Body of pancreas (tissue), 4 donors: ENCODE results near the gene LRRC31. TPM values are rescaled to one million over a fixed set of nuclear protein-coding genes. Genes with fewer than 3 reads are reported as not detected.

ENCODE experiments used
- ATAC-seq: fragments of 150-250 bp; one replicate; pipeline ENCODE4 v1.9.1; 2016
- DNase-seq, 4 donors: peaks; one replicate each; pipeline ENCODE4 v3.0.0-alpha.2; 2019
- H3K27ac ChIP-seq, 4 donors: fragments of 200-600 bp; sonication (generic); 1 replicate in 3 of 4; 2 replicates in 1 of 4; pipeline versions ENCODE4 v1.5.1 to v1.6.1; 2016 to 2019; ENCODE audit warnings: mild to moderate bottlenecking in 1 of 4, mixed read lengths in 1 of 4, moderate library complexity in 1 of 4
- H3K27me3 ChIP-seq, 2 donors: fragments of 200-600 bp; sonication (generic); one replicate each; pipeline ENCODE4 v1.6.0; 2016; ENCODE audit warnings: mild to moderate bottlenecking in 1 of 2
- H3K36me3 ChIP-seq, 2 donors: fragments of 200-600 bp; sonication (generic); replicated peaks in 1 of 2; 2 replicates each; pipeline ENCODE4 v1.5.1; 2016; ENCODE audit warnings: low read depth in 2 of 2; ENCODE audit not compliant: insufficient read depth in 1 of 2
- H3K4me1 ChIP-seq: fragments of 200-600 bp; sonication (generic); one replicate; pipeline ENCODE4 v1.6.0; 2016
- H3K4me3 ChIP-seq, 2 donors: fragments of 200-600 bp; sonication (generic); 1 replicate in 1 of 2; 2 replicates in 1 of 2; pipeline ENCODE4 v1.5.1; 2016 to 2019
- H3K9me3 ChIP-seq, 3 donors: fragments of 200-600 bp; sonication (generic); 1 replicate in 2 of 3; 2 replicates in 1 of 3; pipeline ENCODE4 v1.5.1; 2016
- POLR2A ChIP-seq, 3 donors: fragments of 450-650 bp; IDR thresholded peaks; one replicate each; pipeline ENCODE4 v1.6.1; 2016; ENCODE audit warnings: antibody characterized with exemption in 3 of 3, mild to moderate bottlenecking in 2 of 3
- WGBS, 2 donors: methylation state at CpG; one replicate each; pipeline ENCODE4 v1.1.5; 2017; 5-methylcytosine and 5-hydroxymethylcytosine counted together
- intact Hi-C: fragments of 100-400 bp; cut with DNase I; formaldehyde crosslinking; loops from one replicate; pipeline ENCODE4 v1.15.1; 2023
- total RNA-seq, 2 donors: library from RNA; depleted of rRNA; stranded (reverse); fragments of >200 nt; gene quantifications; one replicate each; pipeline ENCODE4 v1.1.0, GENCODE V29; 2016
- TF ChIP-seq, protein P1 (sequence below), 7 experiments: fragments of 450-650 bp in 4 of 7; fragments of 200-600 bp in 3 of 7; sonication (generic) in 3 of 7; IDR thresholded peaks; one replicate each; pipeline ENCODE4 v1.5.1; 2016 to 2019; ENCODE audit warnings: antibody characterized with exemption in 7 of 7

The LRRC31 gene
- total RNA-seq, result under 1 TPM in 1 of 2 donors, not detected in 1; 0.78 TPM

DNA sequence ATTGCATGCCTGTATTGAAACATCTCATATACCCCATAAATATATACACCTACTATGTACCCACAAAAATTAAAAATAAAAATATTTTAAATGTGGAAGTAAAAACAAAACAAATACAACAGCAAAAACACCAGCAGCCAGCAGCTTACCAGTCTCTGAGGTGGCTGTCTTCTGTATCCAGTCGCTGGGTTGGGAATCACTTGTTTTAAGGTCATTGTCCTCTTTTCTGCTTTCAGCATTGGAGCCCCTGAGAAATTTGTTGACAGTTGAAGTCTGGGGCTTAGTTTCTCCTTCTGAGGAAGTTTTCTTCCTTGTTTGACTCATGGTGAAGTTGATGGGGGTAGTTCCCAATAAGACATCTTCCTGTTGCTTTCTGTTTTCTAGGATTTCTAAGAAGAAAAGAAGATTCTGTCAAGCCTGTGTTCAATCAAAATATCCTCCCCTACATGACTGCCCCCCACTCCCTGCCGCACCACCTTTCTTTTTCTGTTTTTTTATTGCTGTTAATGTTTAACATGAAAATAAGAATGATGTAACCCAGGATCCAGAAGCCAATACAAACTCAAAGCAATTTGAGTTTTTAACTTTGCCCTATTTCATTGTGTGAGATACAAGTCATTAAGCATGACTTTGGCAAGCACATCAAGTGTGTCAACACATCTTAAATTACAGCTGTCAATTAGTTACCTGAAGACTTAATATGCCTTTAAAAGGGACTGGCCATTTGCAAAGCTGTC, at the start of gene LRRC31:
Gene LRRC31, minus strand, starts transcription at position 452 of the 737 bp plus-strand sequence. Its CDS starts 128 bp downstream, at position 324.
- 44 to 60% methylated on average over 2 of the region's 2 CpGs for WGBS, 2 donors
- TF ChIP-seq POLR2A (IDR thresholded peaks at IDR 0.05), result no peak
- TF ChIP-seq, protein P1, sequence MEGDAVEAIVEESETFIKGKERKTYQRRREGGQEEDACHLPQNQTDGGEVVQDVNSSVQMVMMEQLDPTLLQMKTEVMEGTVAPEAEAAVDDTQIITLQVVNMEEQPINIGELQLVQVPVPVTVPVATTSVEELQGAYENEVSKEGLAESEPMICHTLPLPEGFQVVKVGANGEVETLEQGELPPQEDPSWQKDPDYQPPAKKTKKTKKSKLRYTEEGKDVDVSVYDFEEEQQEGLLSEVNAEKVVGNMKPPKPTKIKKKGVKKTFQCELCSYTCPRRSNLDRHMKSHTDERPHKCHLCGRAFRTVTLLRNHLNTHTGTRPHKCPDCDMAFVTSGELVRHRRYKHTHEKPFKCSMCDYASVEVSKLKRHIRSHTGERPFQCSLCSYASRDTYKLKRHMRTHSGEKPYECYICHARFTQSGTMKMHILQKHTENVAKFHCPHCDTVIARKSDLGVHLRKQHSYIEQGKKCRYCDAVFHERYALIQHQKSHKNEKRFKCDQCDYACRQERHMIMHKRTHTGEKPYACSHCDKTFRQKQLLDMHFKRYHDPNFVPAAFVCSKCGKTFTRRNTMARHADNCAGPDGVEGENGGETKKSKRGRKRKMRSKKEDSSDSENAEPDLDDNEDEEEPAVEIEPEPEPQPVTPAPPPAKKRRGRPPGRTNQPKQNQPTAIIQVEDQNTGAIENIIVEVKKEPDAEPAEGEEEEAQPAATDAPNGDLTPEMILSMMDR (IDR thresholded peaks at IDR 0.05), result no peak
- Histone ChIP-seq H3K4me3 (no peak within 1 kb of the TSS), H3K4me1 (peaks cover 10% of the 10 kb centered on the region), H3K36me3 (no peaks in the 10 kb centered on the region), H3K27me3 (no peaks in the 10 kb centered on the region), H3K9me3 (no peaks in the 10 kb centered on the region), H3K27ac (no peak within 1 kb of the TSS)
- intact Hi-C loops, result no loop called here
- DNase-seq (no peak), ATAC-seq (no peak)

- H3K9me3 ChIP-seq, result no peaks in the 10 kb centered on the region
- no peak for TF ChIP-seq POLR2A (IDR thresholded peaks at IDR 0.05)
- TF ChIP-seq, protein P1 (IDR thresholded peaks at IDR 0.05), result no peak
- no peak for DNase-seq
- intact Hi-C loops, result no loop called here
- H3K4me3 ChIP-seq, result no peak overlapping the region
- no peak overlapping the region for H3K27ac ChIP-seq
- no peaks in the 10 kb centered on the region for H3K36me3 ChIP-seq
- H3K4me1 ChIP-seq, result no peaks in the 10 kb centered on the region
- ATAC-seq, result no peak
- H3K27me3 ChIP-seq, result no peaks in the 10 kb centered on the region
- WGBS, 2 donors, result 54 to 61% methylated on average over 2 of the region's 2 CpGs
Measured at GRCh38 chr3:169914321-169914720, 44.6 kb upstream of the LRRC31 start.

GRCh38 chr3:169913323-169913722, 43.6 kb upstream of the LRRC31 start:
- TF ChIP-seq POLR2A (IDR thresholded peaks at IDR 0.05), result no peak
- TF ChIP-seq, protein P1 (IDR thresholded peaks at IDR 0.05), result no peak
- DNase-seq (no peak), ATAC-seq (no peak)
- Histone ChIP-seq H3K27ac (no peak overlapping the region), H3K27me3 (no peaks in the 10 kb centered on the region), H3K9me3 (no peaks in the 10 kb centered on the region), H3K36me3 (no peaks in the 10 kb centered on the region), H3K4me3 (no peak overlapping the region), H3K4me1 (no peaks in the 10 kb centered on the region)
- intact Hi-C loops, result no loop called here
- WGBS, 2 donors, result 50 to 69% methylated on average over 3 of the region's 3 CpGs

DNA sequence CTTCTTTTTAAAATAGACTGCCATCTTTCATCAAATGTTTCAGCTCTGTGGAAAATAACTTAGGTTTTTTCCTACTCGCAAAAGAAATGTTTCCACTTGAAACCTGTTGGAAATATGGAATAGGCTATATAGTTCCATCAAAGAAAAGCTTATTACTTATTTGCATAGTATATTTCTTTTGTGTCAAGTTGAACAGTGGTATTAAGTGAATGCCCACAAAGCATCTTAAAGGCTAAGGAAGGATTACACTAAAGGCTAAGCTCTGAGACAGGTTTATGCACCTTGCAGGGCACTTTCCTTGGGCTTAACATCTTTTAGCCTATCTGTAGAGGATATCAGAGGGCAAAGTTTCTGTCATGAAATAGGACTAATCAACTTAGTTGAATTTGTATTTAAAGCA, 41.5 kb upstream of the LRRC31 start, which contains the start of gene SAMD7:
Gene SAMD7, plus strand, starts transcription at position 301 of the 400 bp plus-strand sequence. CDS start 7,927 bp downstream, outside the sequence.
- Histone ChIP-seq H3K4me1 (no peaks in the 10 kb centered on the region), H3K4me3 (no peak within 1 kb of the TSS), H3K27ac (no peak within 1 kb of the TSS), H3K27me3 (no peaks in the 10 kb centered on the region), H3K9me3 (no peaks in the 10 kb centered on the region), H3K36me3 (no peaks in the 10 kb centered on the region)
- 91 to 97% methylated on average over 1 of the region's 1 CpG for WGBS, 2 donors
- intact Hi-C loops, result no loop called here
- DNase-seq (no peak), ATAC-seq (no peak)
- no peak for TF ChIP-seq POLR2A (IDR thresholded peaks at IDR 0.05)
- TF ChIP-seq, protein P1 (IDR thresholded peaks at IDR 0.05), result no peak

- no peaks in the 10 kb centered on the region for H3K4me1 ChIP-seq
- H3K27ac ChIP-seq, result no peak overlapping the region
- no peak overlapping the region for H3K4me3 ChIP-seq
- TF ChIP-seq POLR2A (IDR thresholded peaks at IDR 0.05), result no peak
- TF ChIP-seq, protein P1 (IDR thresholded peaks at IDR 0.05), result no peak
- no peaks in the 10 kb centered on the region for H3K36me3 ChIP-seq
- ATAC-seq (no peak), DNase-seq (no peak)
- H3K27me3 ChIP-seq, result no peaks in the 10 kb centered on the region
- H3K9me3 ChIP-seq, result no peaks in the 10 kb centered on the region
- intact Hi-C loops, result no loop called here
- WGBS, 2 donors, result 76 to 83% methylated on average over 4 of the region's 4 CpGs
Measured at GRCh38 chr3:169907944-169908343, 38.2 kb upstream of the LRRC31 start.
